HG03108 (cell line): ENCODE results near the gene IST1.

ENCODE experiments used
- ATAC-seq: cut with Tn5 transposase; IDR thresholded peaks from one replicate; pipeline ENCODE4 v1.9.1; 2021; ENCODE audit warnings: moderate library complexity; ENCODE audit not compliant: unreplicated experiment

The IST1 gene

GRCh38 chr16:71961066-71962039 is 66.0 kb downstream of the IST1 start:
- no peak for ATAC-seq

- no peak for ATAC-seq
Observed at GRCh38 chr16:71963125-71963875, 68.0 kb downstream of the IST1 start.

- no peak for ATAC-seq
Observed at GRCh38 chr16:71965223-71965622, 69.9 kb downstream of the IST1 start.

- ATAC-seq: no peak
Observed at GRCh38 chr16:71966932-71967331, 71.6 kb downstream of the IST1 start.

GRCh38 chr16:71969353-71969752 is 74.0 kb downstream of the IST1 start:
- ATAC-seq: no peak

- ATAC-seq: no peak
Observed at GRCh38 chr16:71971571-71971970, 76.2 kb downstream of the IST1 start.

GRCh38 chr16:71972356-71972755 is 77.0 kb downstream of the IST1 start:
- ATAC-seq: no peak

GRCh38 chr16:71973001-71973400 is 77.7 kb downstream of the IST1 start:
- no peak for ATAC-seq

GRCh38 chr16:71974068-71974818 is 78.9 kb downstream of the IST1 start:
- ATAC-seq: no peak
